COR-L47 (cell line): ENCODE data around the gene PLCB1.
A peak's percentile ranks its signal among the peaks of the same experiment; 100 is the strongest.

ENCODE experiments used
- DNase-seq: peaks from one replicate; lab custom pipeline; 2025; lab: John Stamatoyannopoulos, UW

Gene PLCB1

GRCh38 chr20:8657664-8658063, 525.6 kb downstream of the PLCB1 start:
- no peak for DNase-seq

- no peak for DNase-seq
Measured at GRCh38 chr20:8658103-8658502, 526.0 kb downstream of the PLCB1 start.

- no peak for DNase-seq
Measured at GRCh38 chr20:8661229-8661952, 529.3 kb downstream of the PLCB1 start.

- DNase-seq = peak; percentile 11
Measured at GRCh38 chr20:8662433-8662954, 530.4 kb downstream of the PLCB1 start.

- DNase-seq = no peak
Measured at GRCh38 chr20:8663424-8663823, 531.4 kb downstream of the PLCB1 start.

GRCh38 chr20:8664778-8665177, 532.7 kb downstream of the PLCB1 start:
- no peak for DNase-seq

GRCh38 chr20:8667306-8667705, 535.2 kb downstream of the PLCB1 start:
- DNase-seq = no peak

- no peak for DNase-seq
Measured at GRCh38 chr20:8670207-8670892, 538.3 kb downstream of the PLCB1 start.

GRCh38 chr20:8670893-8671215, 538.8 kb downstream of the PLCB1 start:
- DNase-seq = no peak

GRCh38 chr20:8671370-8671961, 539.4 kb downstream of the PLCB1 start:
- no peak for DNase-seq

- no peak for DNase-seq
Measured at GRCh38 chr20:8673116-8673515, 541.0 kb downstream of the PLCB1 start.

GRCh38 chr20:8675896-8676295, 543.8 kb downstream of the PLCB1 start:
- DNase-seq = no peak

- DNase-seq = no peak
Measured at GRCh38 chr20:8678098-8678776, 546.2 kb downstream of the PLCB1 start.

GRCh38 chr20:8689337-8689736, 557.3 kb downstream of the PLCB1 start:
- no peak for DNase-seq

- DNase-seq = no peak
Measured at GRCh38 chr20:8690074-8690473, 558.0 kb downstream of the PLCB1 start.

- DNase-seq = no peak
Measured at GRCh38 chr20:8693709-8694108, 561.6 kb downstream of the PLCB1 start.

- DNase-seq = no peak
Measured at GRCh38 chr20:8700756-8701155, 568.7 kb downstream of the PLCB1 start.

GRCh38 chr20:8706961-8707700, 575.1 kb downstream of the PLCB1 start:
- no peak for DNase-seq

- no peak for DNase-seq
Measured at GRCh38 chr20:8709627-8710026, 577.6 kb downstream of the PLCB1 start.

GRCh38 chr20:8711501-8711900, 579.4 kb downstream of the PLCB1 start:
- DNase-seq = no peak

- DNase-seq = no peak
Measured at GRCh38 chr20:8714206-8714605, 582.1 kb downstream of the PLCB1 start.

- DNase-seq = no peak
Measured at GRCh38 chr20:8718279-8718678, 586.2 kb downstream of the PLCB1 start.
